ENCODE results near the gene NRROS.

GRCh38 chr3:196660381-196661166 lies 21.1 kb downstream of the NRROS start:
- TF ChIP-seq POLR2A (IDR thresholded peaks at IDR 0.05): no peak
- no peak for TF ChIP-seq CTCF (IDR thresholded peaks at IDR 0.05)
